GM12878 (cell line): ENCODE measurements around the gene RAP1GAP2. TPM values are rescaled to one million over a fixed set of nuclear protein-coding genes. Genes with fewer than 3 reads are reported as not detected.
A peak's percentile ranks its signal among the peaks of the same experiment; 100 is the strongest.

Experiments used
- ATAC-seq: fragments of 200-7000 bp; cut with Tn5 transposase; 3 replicates; pipeline ENCODE4 v1.9.1; 2020; ENCODE audit warnings: mild to moderate bottlenecking, moderate library complexity
- BruUV-seq: library from RNA; stranded (reverse); fragments of 400-500 nt; replicated peaks from 2 replicates; lab custom pipeline; 2021; lab: Mats Ljungman, UMichigan
- CTCF ChIA-PET: fragments of 300-600 bp; sonication (Branson Sonifier 250); formaldehyde crosslinking; extraction: SDS; loops from one replicate; lab custom pipeline; 2021; ENCODE audit warnings: inconsistent platforms; lab: Yijun Ruan, JAX
- POLR2A ChIA-PET: fragments of 350-600 bp; formaldehyde crosslinking; extraction: SDS; loops from one replicate; lab custom pipeline; 2021; ENCODE audit warnings: inconsistent platforms; lab: Charles Lee
- RAD21 ChIA-PET: fragments of 300-600 bp; sonication (Branson Sonifier 250); formaldehyde crosslinking; loops from one replicate; lab custom pipeline; 2023; ENCODE audit warnings: antibody characterized with exemption; ENCODE audit not compliant: unreplicated experiment; lab: Charles Lee
- SMC1A ChIA-PET: fragments of 300-600 bp; sonication (Branson Sonifier 250); formaldehyde crosslinking; loops from one replicate; lab custom pipeline; 2023; ENCODE audit not compliant: unreplicated experiment, uncharacterized antibody; lab: Charles Lee
- DNase-seq: peaks from one replicate; pipeline ENCODE4 v3.0.0-alpha.2; 2011; ENCODE audit warnings: low read depth, low spot score
- FAIRE-seq: peaks from 3 replicates; lab custom pipeline; 2011; peaks lifted over from hg19 to GRCh38; lab: Jason Lieb, UNC
- H2AFZ ChIP-seq: 2 replicates; pipeline ENCODE4 v1.6.0; 2011; ENCODE audit warnings: low read depth, low read length, control low read depth; ENCODE audit not compliant: control insufficient read depth
- H3K27ac ChIP-seq: 2 replicates; pipeline ENCODE4 v1.5.1; 2011; ENCODE audit warnings: control low read depth; ENCODE audit not compliant: control insufficient read depth, insufficient read depth
- H3K27me3 ChIP-seq, 2 experiments: replicated peaks in 1 of 2; 2 replicates each; pipeline versions ENCODE4 v1.6.0 to v1.6.1; 2011; ENCODE audit warnings: low read length in 1 of 2; ENCODE audit not compliant: control insufficient read depth in 2 of 2, insufficient read depth in 2 of 2
- H3K36me3 ChIP-seq, 2 experiments: 2 replicates each; pipeline ENCODE4 v1.5.1; 2011; ENCODE audit warnings: low read length in 1 of 2; ENCODE audit not compliant: control insufficient read depth in 2 of 2, insufficient read depth in 2 of 2
- H3K4me1 ChIP-seq: 2 replicates; pipeline ENCODE4 v1.6.1; 2011; ENCODE audit warnings: mild to moderate bottlenecking, low read length, moderate library complexity, mixed read lengths; ENCODE audit not compliant: control insufficient read depth, insufficient read depth
- H3K4me2 ChIP-seq: 2 replicates; pipeline ENCODE4 v1.6.0; 2011; ENCODE audit warnings: control low read depth; ENCODE audit not compliant: control insufficient read depth, insufficient read depth
- H3K4me3 ChIP-seq: fragments of 200-600 bp; sonication (generic); 2 replicates; pipeline ENCODE4 v1.5.1; 2016
- H3K79me2 ChIP-seq: 2 replicates; pipeline ENCODE4 v1.6.0; 2011; ENCODE audit warnings: low read length; ENCODE audit not compliant: control insufficient read depth, insufficient read depth
- H3K9ac ChIP-seq: 2 replicates; pipeline ENCODE4 v1.8.0; 2011; ENCODE audit warnings: low read length, control low read depth, mixed read lengths; ENCODE audit not compliant: control insufficient read depth, insufficient read depth
- H3K9me3 ChIP-seq: replicated peaks from 3 replicates; pipeline ENCODE4 v1.5.1; 2011; ENCODE audit warnings: mild to moderate bottlenecking, low read length; ENCODE audit not compliant: control insufficient read depth, insufficient read depth
- H4K20me1 ChIP-seq: 2 replicates; pipeline ENCODE4 v1.6.0; 2011; ENCODE audit not compliant: control insufficient read depth, insufficient read depth
- CEBPZ ChIP-seq: fragments of 150-350 bp; IDR thresholded peaks from 2 replicates; pipeline ENCODE4 v1.6.1; 2016; ENCODE audit warnings: low read depth, low read length
- CREB1 ChIP-seq: IDR thresholded peaks from 2 replicates; pipeline ENCODE4 v1.6.1; 2012; ENCODE audit warnings: low read depth, mild to moderate bottlenecking, inconsistent platforms
- EED ChIP-seq: sonication (generic); IDR thresholded peaks from 2 replicates; pipeline ENCODE4 v1.6.1; 2016; ENCODE audit warnings: antibody characterized with exemption, low read depth
- ETV6 ChIP-seq, 2 experiments: fragments of 450-650 bp in 1 of 2; IDR thresholded peaks in 1 of 2; conservative IDR thresholded peaks in 1 of 2; 2 replicates each; pipeline ENCODE4 v1.6.1; 2014; ENCODE audit warnings: antibody characterized with exemption in 1 of 2, borderline replicate concordance in 1 of 2, low read depth in 1 of 2, mild to moderate bottlenecking in 1 of 2, moderate library complexity in 1 of 2
- GATAD2B ChIP-seq: fragments of 450-650 bp; conservative IDR thresholded peaks from 2 replicates; pipeline ENCODE4 v1.6.1; 2017; ENCODE audit warnings: low read depth, mild to moderate bottlenecking, moderate library complexity
- IKZF1 ChIP-seq: fragments of 450-650 bp; conservative IDR thresholded peaks from 2 replicates; pipeline ENCODE4 v1.6.1; 2017; ENCODE audit warnings: antibody characterized with exemption, mild to moderate bottlenecking
- IKZF2 ChIP-seq, 2 experiments: fragments of 450-650 bp; IDR thresholded peaks; 2 replicates each; pipeline ENCODE4 v1.6.1; 2017; ENCODE audit warnings: mild to moderate bottlenecking in 2 of 2, moderate library complexity in 2 of 2
- MEF2A ChIP-seq: IDR thresholded peaks from 2 replicates; pipeline ENCODE4 v1.6.1; 2011; ENCODE audit warnings: low read depth, mild to moderate bottlenecking, low read length, moderate library complexity; ENCODE audit not compliant: insufficient read depth
- SIX5 ChIP-seq: IDR thresholded peaks from 2 replicates; pipeline ENCODE4 v1.6.1; 2011; ENCODE audit warnings: mild to moderate bottlenecking, low read depth, low read length, moderate library complexity; ENCODE audit not compliant: severe bottlenecking
- SPI1 ChIP-seq: IDR thresholded peaks from 2 replicates; pipeline ENCODE4 v1.6.1; 2011; ENCODE audit warnings: low read depth, mild to moderate bottlenecking, low read length, moderate library complexity, borderline replicate concordance; ENCODE audit not compliant: insufficient read depth
- SUPT20H ChIP-seq: IDR thresholded peaks from 2 replicates; pipeline ENCODE4 v1.6.1; 2011; ENCODE audit warnings: low read depth, mild to moderate bottlenecking, low read length, moderate library complexity, borderline replicate concordance; ENCODE audit not compliant: control insufficient read depth
- TCF12 ChIP-seq: IDR thresholded peaks from 2 replicates; pipeline ENCODE4 v1.6.1; 2011; ENCODE audit warnings: low read depth, mild to moderate bottlenecking, low read length
- TCF3 ChIP-seq: IDR thresholded peaks from 2 replicates; pipeline ENCODE4 v1.6.1; 2012; ENCODE audit warnings: low read depth, mild to moderate bottlenecking, low read length, borderline replicate concordance; ENCODE audit not compliant: insufficient read depth
- ZNF217 ChIP-seq: fragments of 450-650 bp; IDR thresholded peaks from 2 replicates; pipeline ENCODE4 v1.6.1; 2017; ENCODE audit warnings: antibody characterized with exemption, mild to moderate bottlenecking
- ZNF24 ChIP-seq: fragments of 450-650 bp; IDR thresholded peaks from 2 replicates; pipeline ENCODE4 v1.6.1; 2017; ENCODE audit warnings: antibody characterized with exemption, mild to moderate bottlenecking
- ZNF274 ChIP-seq: IDR thresholded peaks from one replicate; pipeline ENCODE4 v1.8.0; 2011; ENCODE audit not compliant: insufficient read length, insufficient read depth
- WGBS: methylation state at CpG from one replicate; pipeline ENCODE4 v1.1.6; 2016; ENCODE audit warnings: low lambda C conversion rate; ENCODE audit not compliant: insufficient replicate concordance, insufficient coverage; ENCODE audit errors: missing lambda C conversion rate; 5-methylcytosine and 5-hydroxymethylcytosine counted together
- in situ Hi-C: fragments of 300-500 bp; cut with MboI; formaldehyde crosslinking; loops from 9 replicates; pipeline ENCODE4 v1.14.3; 2018; ENCODE audit warnings: mixed read lengths
- intact Hi-C: fragments of 100-400 bp; cut with micrococcal nuclease; formaldehyde crosslinking; loops from one replicate; pipeline ENCODE4 v1.14.2; 2022; ENCODE audit not compliant: unreplicated experiment
- polyA plus RNA-seq, 11 experiments: library from polyadenylated mRNA; depleted of rRNA in 4 of 11; unstranded in 6 of 11; stranded (reverse) in 5 of 11; fragments of >200 nt; fragmentation: Nextera tagmentation in 4 of 11; fragmentation: Illumina TruSeq in 1 of 11; extraction: Ambion mirVana in 4 of 11; extraction: Trizol in 1 of 11; gene quantifications; 1 replicate in 1 of 11; 2 replicates in 10 of 11; pipeline versions ENCODE4 v1.2.1 to v1.2.3, GENCODE V29; 2011 to 2016; ENCODE audit warnings: inconsistent platforms in 2 of 11, missing spikeins in 2 of 11, low read depth in 1 of 11
- total RNA-seq, 4 experiments: library from RNA; depleted of rRNA in 3 of 4; stranded (reverse); fragments of >200 nt in 3 of 4; fragmentation: Illumina TruSeq in 1 of 4; extraction: Trizol in 1 of 4; gene quantifications; 2 replicates each; pipeline versions ENCODE4 v1.2.1 to v1.2.3, GENCODE V29; 2013 to 2021
- TF ChIP-seq, protein P1 (sequence below): IDR thresholded peaks from 2 replicates; pipeline ENCODE4 v1.6.1; 2011; ENCODE audit warnings: low read depth, mild to moderate bottlenecking, low read length, moderate library complexity, borderline replicate concordance; ENCODE audit errors: extremely low read depth
- TF ChIP-seq, protein P2 (sequence below): fragments of 450-650 bp; IDR thresholded peaks from 2 replicates; pipeline ENCODE4 v1.6.1; 2016; ENCODE audit warnings: mild to moderate bottlenecking

Gene RAP1GAP2
- total and polyA plus RNA-seq, 10 of the 15 experiments (the other 5 are each of a cell fraction or from before 2014, with no cell fraction given): 0.03 to 0.95 (median 0.49) TPM; not detected in 2

- H4K20me1 ChIP-seq: no peaks in the 10 kb centered on the region
- intact Hi-C loops: no loop called here
- peak overlapping the region; percentile 78 for H3K27ac ChIP-seq
- no peaks in the 10 kb centered on the region for H3K79me2 ChIP-seq
- H3K4me2 ChIP-seq: peak overlapping the region; percentile 98
- H3K27me3 ChIP-seq: no peaks in the 10 kb centered on the region; a peak in 1 of 4 replicates
- ATAC-seq (peak; percentile 78), FAIRE-seq (peak; percentile 95), DNase-seq (peak; percentile 86)
- no peaks in the 10 kb centered on the region for H3K36me3 ChIP-seq
- RAD21 ChIA-PET: interaction anchor here (1.2 to 1.5 kb wide), 2 partner anchors 10 to 154 kb away, joined by 4 to 8 read pairs; no protein-coding TSS in a partner anchor
- POLR2A ChIA-PET: no interaction called here
- SMC1A ChIA-PET: no interaction called here
- 0% methylated on average over 14 of the region's 14 CpGs for WGBS
- H2AFZ ChIP-seq: no peak overlapping the region; the same call in 1 of the 2 replicates
- H3K9me3 ChIP-seq: no peaks in the 10 kb centered on the region
- peaks cover 35% of the 10 kb centered on the region for H3K4me1 ChIP-seq
- CTCF ChIA-PET: interaction anchor here (1.5 to 2.0 kb wide), 2 partner anchors 10 to 156 kb away, joined by 3 to 6 read pairs; no protein-coding TSS in a partner anchor
- no TSS peak for BruUV-seq
- in situ Hi-C loops: loop anchor here (25.0 kb wide), 1 partner anchor 590 kb away; the partner anchor contains the start of gene MNT
- peak overlapping the region; percentile 40; the same call in 1 of the 2 replicates for H3K4me3 ChIP-seq
- peak overlapping the region; percentile 61; the same call in 1 of the 2 replicates for H3K9ac ChIP-seq
- 0 out of 2 replicates have a peak, but pooled peaks have one; percentile 5 for TF ChIP-seq CREB1
- TF ChIP-seq MEF2A: 0 out of 2 replicates have a peak, but pooled peaks have one; percentile 24
- TF ChIP-seq GATAD2B: 0 out of 2 replicates have a peak, but pooled peaks have one; percentile 55
- peak; percentile 86; the same call in 1 of the 2 replicates for TF ChIP-seq TCF12
- TF ChIP-seq ZNF274: no peak
- peak; percentile 90 for TF ChIP-seq EED
- peak; percentile 88 for TF ChIP-seq IKZF1
- no peak for TF ChIP-seq SIX5
- TF ChIP-seq ZNF217: peak; percentile 62; the same call in 1 of the 2 replicates
- no peak for TF ChIP-seq CEBPZ
- TF ChIP-seq, protein P1, sequence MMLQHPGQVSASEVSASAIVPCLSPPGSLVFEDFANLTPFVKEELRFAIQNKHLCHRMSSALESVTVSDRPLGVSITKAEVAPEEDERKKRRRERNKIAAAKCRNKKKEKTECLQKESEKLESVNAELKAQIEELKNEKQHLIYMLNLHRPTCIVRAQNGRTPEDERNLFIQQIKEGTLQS: no peak
- TF ChIP-seq, protein P2, sequence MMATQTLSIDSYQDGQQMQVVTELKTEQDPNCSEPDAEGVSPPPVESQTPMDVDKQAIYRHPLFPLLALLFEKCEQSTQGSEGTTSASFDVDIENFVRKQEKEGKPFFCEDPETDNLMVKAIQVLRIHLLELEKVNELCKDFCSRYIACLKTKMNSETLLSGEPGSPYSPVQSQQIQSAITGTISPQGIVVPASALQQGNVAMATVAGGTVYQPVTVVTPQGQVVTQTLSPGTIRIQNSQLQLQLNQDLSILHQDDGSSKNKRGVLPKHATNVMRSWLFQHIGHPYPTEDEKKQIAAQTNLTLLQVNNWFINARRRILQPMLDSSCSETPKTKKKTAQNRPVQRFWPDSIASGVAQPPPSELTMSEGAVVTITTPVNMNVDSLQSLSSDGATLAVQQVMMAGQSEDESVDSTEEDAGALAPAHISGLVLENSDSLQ: no peak
- 0 out of 2 replicates have a peak, but pooled peaks have one; percentile 14 for TF ChIP-seq ZNF24
- TF ChIP-seq SUPT20H: no peak
- TF ChIP-seq IKZF2 (IDR thresholded peaks at IDR 0.05): peak; percentile 93
- TF ChIP-seq TCF3: peak; percentile 75; the same call in 1 of the 2 replicates
- TF ChIP-seq SPI1: peak; percentile 92
- TF ChIP-seq ETV6 (conservative IDR thresholded peaks at IDR 0.05 in 1 of 2, IDR thresholded peaks at IDR 0.05 in 1 of 2; ENCODE audit: borderline replicate concordance in 1 of 2, low read depth in 1 of 2): peak in 1 of 2 experiments; percentile 56; a peak in 1 of 4 replicates
Measured at GRCh38 chr17:3002538-3003295, 206.5 kb downstream of the RAP1GAP2 start.
